B cell (primary cell): Measurements from ENCODE around the gene SS18L1. TPM values are rescaled to one million over a fixed set of nuclear protein-coding genes. Genes with fewer than 3 reads are reported as not detected.

Experiments used
- ATAC-seq: fragments of 200-7000 bp; cut with Tn5 transposase; one replicate; pipeline ENCODE4 v1.10.0; 2021; ENCODE audit warnings: low read depth, mild to moderate bottlenecking, moderate number of reproducible peaks, moderate library complexity
- CTCF ChIA-PET: fragments of 350-600 bp; sonication (Branson Sonifier 250); formaldehyde crosslinking; loops from one replicate; lab custom pipeline; 2021; ENCODE audit warnings: antibody characterized with exemption, inconsistent platforms; lab: Charles Lee
- POLR2A ChIA-PET: fragments of 350-600 bp; sonication (Branson Sonifier 250); formaldehyde crosslinking; loops from one replicate; lab custom pipeline; 2021; ENCODE audit warnings: antibody characterized with exemption; lab: Charles Lee
- DNase-seq: peaks from one replicate; pipeline ENCODE4 v3.0.0; 2013
- H2AFZ ChIP-seq: 2 replicates; pipeline ENCODE4 v1.6.1; 2012; ENCODE audit warnings: mild to moderate bottlenecking, low read depth, low read length; ENCODE audit not compliant: insufficient read depth, poor library complexity, severe bottlenecking
- H3K27ac ChIP-seq, 2 donors: 1 replicate in 1 of 2; 2 replicates in 1 of 2; pipeline ENCODE4 v1.5.1; 2012 to 2013; ENCODE audit warnings: low read length in 2 of 2, mild to moderate bottlenecking in 2 of 2, moderate library complexity in 1 of 2
- H3K27me3 ChIP-seq, 4 experiments: fragments of 200-600 bp in 1 of 4; sonication (generic) in 1 of 4; replicated peaks in 1 of 4; 1 replicate in 2 of 4; 2 replicates in 2 of 4; pipeline versions ENCODE4 v1.6.1 to v1.7.0; 2013 to 2016; ENCODE audit warnings: low read length in 3 of 4, mild to moderate bottlenecking in 2 of 4, mixed read lengths in 1 of 4, moderate library complexity in 1 of 4; ENCODE audit not compliant: insufficient read depth in 4 of 4, control insufficient read depth in 3 of 4; ENCODE audit errors: control extremely low read depth in 1 of 4
- H3K36me3 ChIP-seq, 2 experiments: replicated peaks in 1 of 2; 1 replicate in 1 of 2; 2 replicates in 1 of 2; pipeline versions ENCODE4 v1.6.1 to v1.7.1; 2013; ENCODE audit warnings: low read length in 1 of 2; ENCODE audit not compliant: insufficient read depth in 2 of 2, control insufficient read depth in 1 of 2; ENCODE audit errors: control extremely low read depth in 1 of 2, extremely low read depth in 1 of 2
- H3K4me1 ChIP-seq, 2 donors: fragments of 200-600 bp in 1 of 2; sonication (generic) in 1 of 2; 1 replicate in 1 of 2; 2 replicates in 1 of 2; pipeline versions ENCODE4 v1.5.1 to v1.6.1; 2013 to 2017; ENCODE audit warnings: low read length in 2 of 2; ENCODE audit not compliant: control insufficient read depth in 2 of 2, insufficient read depth in 2 of 2
- H3K4me2 ChIP-seq: replicated peaks from 2 replicates; pipeline ENCODE3; 2012; ENCODE audit warnings: mild to moderate bottlenecking, low read depth, low read length; ENCODE audit not compliant: poor library complexity, severe bottlenecking
- H3K4me3 ChIP-seq, 5 experiments: fragments of 200-600 bp in 1 of 5; sonication (generic) in 1 of 5; 1 replicate in 3 of 5; 2 replicates in 2 of 5; pipeline versions ENCODE4 v1.5.1 to v1.7.0; 2011 to 2016; ENCODE audit warnings: low read length in 4 of 5, mild to moderate bottlenecking in 4 of 5, low read depth in 2 of 5, control low read depth in 1 of 5, moderate library complexity in 1 of 5; ENCODE audit not compliant: insufficient read depth in 1 of 5; ENCODE audit errors: control extremely low read depth in 1 of 5, extremely low read depth in 1 of 5
- H3K79me2 ChIP-seq: fragments of 200-600 bp; sonication (generic); one replicate; pipeline ENCODE4 v1.6.0; 2016; ENCODE audit warnings: low read length; ENCODE audit not compliant: control insufficient read depth, insufficient read depth
- H3K9ac ChIP-seq: fragments of 200-600 bp; sonication (generic); 2 replicates; pipeline ENCODE4 v1.6.1; 2017; ENCODE audit warnings: mild to moderate bottlenecking, low read length, moderate library complexity
- H3K9me3 ChIP-seq, 3 donors: one replicate each; pipeline versions ENCODE4 v1.6.1 to v1.7.1; 2013; ENCODE audit warnings: low read length in 2 of 3; ENCODE audit not compliant: control insufficient read depth in 2 of 3, insufficient read depth in 1 of 3; ENCODE audit errors: control extremely low read depth in 1 of 3
- H4K20me1 ChIP-seq: 2 replicates; pipeline ENCODE4 v1.6.0; 2012; ENCODE audit warnings: mild to moderate bottlenecking, low read length; ENCODE audit not compliant: insufficient read depth, control insufficient read depth, poor library complexity, severe bottlenecking
- H3K27ac Mint-ChIP-seq: one replicate; pipeline ENCODE4 v1.8.0; 2021; ENCODE audit warnings: mixed read lengths
- H3K27me3 Mint-ChIP-seq: one replicate; pipeline ENCODE4 v1.8.0; 2021; ENCODE audit warnings: mixed read lengths
- H3K4me1 Mint-ChIP-seq: one replicate; pipeline ENCODE4 v1.8.0; 2021; ENCODE audit warnings: mixed read lengths
- H3K4me3 Mint-ChIP-seq: one replicate; pipeline ENCODE4 v1.8.0; 2021; ENCODE audit warnings: mixed read lengths
- H3K9me3 Mint-ChIP-seq: one replicate; pipeline ENCODE4 v1.8.0; 2022; ENCODE audit warnings: mixed read lengths; ENCODE audit not compliant: insufficient read depth
- CTCF ChIP-seq: fragments of 200-600 bp; IDR thresholded peaks from one replicate; pipeline ENCODE4 v1.8.0; 2022; ENCODE audit warnings: antibody characterized with exemption, mild to moderate bottlenecking
- EZH2 ChIP-seq: IDR thresholded peaks from 2 replicates; pipeline ENCODE4 v1.6.1; 2012; ENCODE audit warnings: borderline replicate concordance, low read depth, mild to moderate bottlenecking, moderate library complexity, low read length; ENCODE audit not compliant: insufficient read depth, poor library complexity, severe bottlenecking
- WGBS: methylation state at CpG from one replicate; pipeline ENCODE4 v1.1.5; 2013; ENCODE audit warnings: missing lambda C conversion rate; ENCODE audit not compliant: insufficient coverage; 5-methylcytosine and 5-hydroxymethylcytosine counted together
- intact Hi-C: fragments of 100-400 bp; cut with micrococcal nuclease; formaldehyde crosslinking; loops from one replicate; pipeline ENCODE4 v1.10.0; 2022
- polyA plus RNA-seq: library from polyadenylated mRNA; depleted of rRNA; stranded (reverse); fragments of >200 nt; gene quantifications from 2 replicates; pipeline ENCODE4 v1.2.3, GENCODE V29; 2012
- total RNA-seq, 2 donors: library from RNA; stranded (reverse); fragments of 120-200 nt in 1 of 2; gene quantifications; 1 replicate in 1 of 2; 2 replicates in 1 of 2; pipeline versions ENCODE4 v1.2.3 to v1.2.4, GENCODE V29; 2013 to 2022

SS18L1 gene
- total and polyA plus RNA-seq, 2 donors (not counting 1 experiment from before 2014, with no cell fraction given): 15.4 to 20.7 TPM

- Histone ChIP-seq H3K9me3 (peaks cover 0 to 52% (median 5%) of the 10 kb centered on the region in 3 donors), H3K4me3 (no peak overlapping the region), H2AFZ (peak overlapping the region; percentile 16), H4K20me1 (peaks cover 5% of the 10 kb centered on the region), H3K27ac (no peak overlapping the region), H3K27me3 (peaks cover 0 to 5% (median 0%) of the 10 kb centered on the region in 4 experiments), H3K4me2 (peak overlapping the region; percentile 28), H3K79me2 (peaks cover 6% of the 10 kb centered on the region), H3K36me3 (no peaks in the 10 kb centered on the region), H3K9ac (no peak overlapping the region), H3K4me1 (peaks cover 11 to 20% of the 10 kb centered on the region in 2 donors)
- Mint-ChIP-seq H3K4me3 (no peak overlapping the region), H3K27me3 (peaks cover 2% of the 10 kb centered on the region), H3K4me1 (peaks cover 6% of the 10 kb centered on the region), H3K27ac (no peak overlapping the region), H3K9me3 (no peaks in the 10 kb centered on the region)
- ATAC-seq (no peak), DNase-seq (no peak)
- POLR2A ChIA-PET: interaction anchor here (1.2 kb wide), 1 partner anchor 9 kb away, joined by 3 read pairs; no protein-coding TSS in a partner anchor
- no peak for TF ChIP-seq EZH2
- TF ChIP-seq CTCF: no peak
- WGBS: 77% methylated on average over 15 of the region's 21 CpGs
- intact Hi-C loops: no loop called here
- CTCF ChIA-PET: interaction anchor here (1.3 kb wide), 1 partner anchor 16 kb away, joined by 4 read pairs; no protein-coding TSS in a partner anchor
Observed at GRCh38 chr20:62118113-62119043, 25.2 kb upstream of the SS18L1 start.
